Ishikawa (cell line): ENCODE measurements around the gene NFKB1.

ENCODE experiments used
- CREB1 ChIP-seq: IDR thresholded peaks from 2 replicates; pipeline ENCODE4 v1.6.1; 2012; ENCODE audit warnings: low read depth
- EP300 ChIP-seq: IDR thresholded peaks from 2 replicates; pipeline ENCODE4 v1.6.1; 2012; ENCODE audit warnings: borderline replicate concordance
- FOXM1 ChIP-seq: IDR thresholded peaks from 2 replicates; pipeline ENCODE4 v1.6.1; 2012; ENCODE audit warnings: low read depth, borderline replicate concordance
- MAX ChIP-seq: IDR thresholded peaks from 2 replicates; pipeline ENCODE4 v1.6.1; 2012
- RAD21 ChIP-seq: IDR thresholded peaks from 2 replicates; pipeline ENCODE4 v1.6.1; 2012; ENCODE audit warnings: low read depth
- TAF1 ChIP-seq: IDR thresholded peaks from 2 replicates; pipeline ENCODE4 v1.6.1; 2012; ENCODE audit warnings: low read depth, mild to moderate bottlenecking
- TCF12 ChIP-seq: IDR thresholded peaks from 2 replicates; pipeline ENCODE4 v1.6.1; 2012; ENCODE audit warnings: low read depth
- YY1 ChIP-seq: IDR thresholded peaks from 2 replicates; pipeline ENCODE4 v1.6.1; 2012; ENCODE audit warnings: low read depth
- ZBTB7A ChIP-seq: IDR thresholded peaks from 2 replicates; pipeline ENCODE4 v1.6.1; 2012; ENCODE audit warnings: low read depth
- TF ChIP-seq, protein P1 (sequence below): IDR thresholded peaks from 2 replicates; pipeline ENCODE4 v1.6.1; 2012; ENCODE audit warnings: low read depth, mild to moderate bottlenecking
- TF ChIP-seq, protein P2 (sequence below): IDR thresholded peaks from 2 replicates; pipeline ENCODE4 v1.6.1; 2012

DNA sequence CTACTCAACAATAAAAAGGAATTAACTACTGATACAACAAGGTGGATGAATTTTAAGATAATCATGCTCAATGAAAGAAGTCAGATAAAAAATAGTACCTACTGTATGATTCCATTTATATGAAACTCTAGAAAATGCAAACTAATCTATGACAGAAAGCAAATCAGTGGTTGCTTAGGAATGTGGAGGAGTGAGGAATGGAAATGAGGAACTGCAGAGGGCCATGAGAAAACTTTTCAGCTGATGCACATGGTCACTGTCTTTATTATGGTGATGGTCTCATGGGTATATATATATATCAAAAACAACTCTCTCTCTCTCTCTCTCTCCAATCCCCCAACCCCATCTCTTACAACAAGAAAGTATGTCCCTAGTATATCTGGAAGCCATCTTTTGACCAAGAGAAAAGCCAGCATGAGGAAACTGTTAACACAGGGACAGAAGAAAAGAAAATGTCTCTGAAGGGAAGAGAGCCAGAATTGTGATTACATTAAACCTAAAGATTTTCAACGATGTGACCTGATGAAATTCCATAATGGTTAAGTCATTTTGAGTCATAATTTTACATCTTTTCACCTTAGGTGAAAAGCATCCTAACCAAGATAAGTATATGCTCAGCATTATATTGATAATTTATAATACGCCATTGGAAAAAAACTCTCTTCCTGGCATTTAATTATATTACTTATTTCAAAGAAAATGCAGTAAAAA is 8.5 kb upstream of the NFKB1 start:
- TF ChIP-seq TCF12 (no peak), RAD21 (no peak), EP300 (no peak), TAF1 (no peak), ZBTB7A (no peak), YY1 (no peak), MAX (no peak), FOXM1 (no peak), CREB1 (no peak)
- TF ChIP-seq, protein P1, sequence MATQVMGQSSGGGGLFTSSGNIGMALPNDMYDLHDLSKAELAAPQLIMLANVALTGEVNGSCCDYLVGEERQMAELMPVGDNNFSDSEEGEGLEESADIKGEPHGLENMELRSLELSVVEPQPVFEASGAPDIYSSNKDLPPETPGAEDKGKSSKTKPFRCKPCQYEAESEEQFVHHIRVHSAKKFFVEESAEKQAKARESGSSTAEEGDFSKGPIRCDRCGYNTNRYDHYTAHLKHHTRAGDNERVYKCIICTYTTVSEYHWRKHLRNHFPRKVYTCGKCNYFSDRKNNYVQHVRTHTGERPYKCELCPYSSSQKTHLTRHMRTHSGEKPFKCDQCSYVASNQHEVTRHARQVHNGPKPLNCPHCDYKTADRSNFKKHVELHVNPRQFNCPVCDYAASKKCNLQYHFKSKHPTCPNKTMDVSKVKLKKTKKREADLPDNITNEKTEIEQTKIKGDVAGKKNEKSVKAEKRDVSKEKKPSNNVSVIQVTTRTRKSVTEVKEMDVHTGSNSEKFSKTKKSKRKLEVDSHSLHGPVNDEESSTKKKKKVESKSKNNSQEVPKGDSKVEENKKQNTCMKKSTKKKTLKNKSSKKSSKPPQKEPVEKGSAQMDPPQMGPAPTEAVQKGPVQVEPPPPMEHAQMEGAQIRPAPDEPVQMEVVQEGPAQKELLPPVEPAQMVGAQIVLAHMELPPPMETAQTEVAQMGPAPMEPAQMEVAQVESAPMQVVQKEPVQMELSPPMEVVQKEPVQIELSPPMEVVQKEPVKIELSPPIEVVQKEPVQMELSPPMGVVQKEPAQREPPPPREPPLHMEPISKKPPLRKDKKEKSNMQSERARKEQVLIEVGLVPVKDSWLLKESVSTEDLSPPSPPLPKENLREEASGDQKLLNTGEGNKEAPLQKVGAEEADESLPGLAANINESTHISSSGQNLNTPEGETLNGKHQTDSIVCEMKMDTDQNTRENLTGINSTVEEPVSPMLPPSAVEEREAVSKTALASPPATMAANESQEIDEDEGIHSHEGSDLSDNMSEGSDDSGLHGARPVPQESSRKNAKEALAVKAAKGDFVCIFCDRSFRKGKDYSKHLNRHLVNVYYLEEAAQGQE: no peak
- TF ChIP-seq, protein P2, sequence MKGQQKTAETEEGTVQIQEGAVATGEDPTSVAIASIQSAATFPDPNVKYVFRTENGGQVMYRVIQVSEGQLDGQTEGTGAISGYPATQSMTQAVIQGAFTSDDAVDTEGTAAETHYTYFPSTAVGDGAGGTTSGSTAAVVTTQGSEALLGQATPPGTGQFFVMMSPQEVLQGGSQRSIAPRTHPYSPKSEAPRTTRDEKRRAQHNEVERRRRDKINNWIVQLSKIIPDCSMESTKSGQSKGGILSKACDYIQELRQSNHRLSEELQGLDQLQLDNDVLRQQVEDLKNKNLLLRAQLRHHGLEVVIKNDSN: no peak
